Activated T-cell treated with anti-CD3 and anti-CD28 coated beads, Interleukin-2, amount 50 U/mL, for 48 hours (primary cell): ENCODE measurements around the gene SNAP23.
A peak's percentile ranks its signal among the peaks of the same experiment; 100 is the strongest.
"Not testable (repeated sequence)": the region's sequence is repeated elsewhere in the genome, so short reads cannot be mapped to it uniquely, and the experiment has no call there.

Experiments used
- DNase-seq, 2 experiments: peaks; one replicate each; pipeline ENCODE4 v3.0.0-alpha.2; 2020

The SNAP23 gene

DNA sequence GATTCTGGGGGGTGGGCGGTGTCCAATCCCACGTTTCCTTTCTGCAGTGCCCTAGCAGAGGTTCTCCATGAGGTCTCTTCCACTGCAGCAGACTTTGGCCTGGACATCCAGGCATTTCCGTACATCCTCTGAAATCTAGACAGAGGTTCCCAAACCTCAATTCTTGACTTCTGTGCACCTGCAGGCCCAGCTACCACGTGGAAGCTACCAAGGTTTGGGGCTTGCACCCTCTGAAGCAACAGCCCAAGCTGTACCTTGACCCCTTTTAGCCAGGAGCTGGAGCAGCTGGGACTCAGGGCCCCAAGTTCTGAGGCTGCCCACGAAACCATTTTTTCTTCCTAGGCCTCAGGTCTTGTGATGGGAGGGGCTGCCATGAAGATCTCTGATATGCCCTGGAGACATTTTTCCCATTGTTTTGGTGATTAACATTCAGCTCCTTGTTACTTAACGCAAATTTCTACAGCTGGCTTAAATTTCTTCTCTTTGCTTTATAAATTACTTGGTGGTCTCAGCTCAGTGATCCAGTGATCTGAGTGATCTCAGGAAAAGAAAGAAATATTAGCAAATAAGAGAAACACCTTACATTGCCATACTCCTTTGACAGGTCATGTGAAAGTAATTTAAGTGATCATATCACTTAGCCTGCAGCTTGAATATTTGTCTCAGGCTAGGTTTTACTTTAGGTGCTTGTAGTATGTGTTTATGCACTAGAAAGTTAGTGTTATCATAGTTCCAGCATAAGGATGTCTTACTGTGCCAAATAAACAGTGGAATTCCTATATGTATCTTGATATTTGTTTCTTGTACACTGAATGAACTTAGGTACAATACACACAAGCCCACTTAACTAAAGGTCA is 3.0 kb downstream of the SNAP23 start:
- no peak for DNase-seq

DNA sequence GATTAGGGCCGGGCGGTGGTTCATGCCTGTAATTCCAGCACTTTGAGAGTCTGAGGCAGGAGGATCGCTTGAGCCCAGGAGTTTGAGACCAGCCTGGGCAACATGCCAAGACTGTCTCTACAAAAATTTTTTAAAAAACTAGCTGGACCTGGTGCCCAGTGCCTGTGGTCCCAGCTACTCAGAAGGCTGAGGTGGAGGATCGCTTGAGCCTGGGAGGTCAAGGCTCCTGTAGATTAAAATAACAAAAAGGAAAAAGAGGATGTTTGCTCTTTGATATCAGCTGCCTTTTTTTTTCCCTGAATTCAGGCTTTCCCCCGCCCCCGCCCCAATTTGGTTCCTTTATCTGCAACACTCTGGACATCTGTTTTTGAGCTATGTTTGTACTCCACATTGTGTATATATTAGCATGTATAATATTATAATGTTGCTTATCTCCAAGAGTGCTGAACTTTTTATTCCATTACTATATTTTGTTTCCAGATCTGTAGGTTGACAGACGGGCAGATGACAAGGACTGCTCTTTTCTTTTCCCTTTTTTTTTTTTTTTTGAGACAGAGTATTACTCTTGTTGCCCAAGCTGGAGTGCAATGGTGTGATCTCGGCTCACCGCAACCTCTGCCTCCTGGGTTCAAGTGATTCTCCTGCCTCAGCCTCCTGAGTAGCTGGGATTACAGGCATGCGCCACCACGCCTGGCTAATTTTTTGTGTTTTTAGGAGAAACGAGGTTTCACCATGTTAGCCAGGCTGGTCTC is 4.6 kb downstream of the SNAP23 start:
- no peak for DNase-seq

DNA sequence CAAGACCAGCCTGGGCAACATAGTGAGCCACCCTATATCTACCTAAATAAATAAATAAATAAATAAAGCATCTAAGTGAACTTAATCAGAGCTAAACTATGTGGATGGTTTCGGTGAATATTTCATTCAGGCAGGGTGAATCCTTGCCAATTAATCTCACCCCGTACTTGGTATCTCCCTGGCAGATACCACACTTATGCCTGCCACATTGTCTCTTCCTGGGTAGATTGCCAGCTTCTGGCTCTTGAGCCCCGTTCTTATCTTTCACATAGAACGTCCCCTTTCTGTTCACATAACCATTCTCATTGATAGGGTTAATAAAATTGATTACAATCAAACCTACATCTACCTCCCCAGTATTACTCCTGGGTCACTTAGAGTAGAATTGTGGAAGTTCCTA is 7.0 kb downstream of the SNAP23 start:
- no peak for DNase-seq

DNA sequence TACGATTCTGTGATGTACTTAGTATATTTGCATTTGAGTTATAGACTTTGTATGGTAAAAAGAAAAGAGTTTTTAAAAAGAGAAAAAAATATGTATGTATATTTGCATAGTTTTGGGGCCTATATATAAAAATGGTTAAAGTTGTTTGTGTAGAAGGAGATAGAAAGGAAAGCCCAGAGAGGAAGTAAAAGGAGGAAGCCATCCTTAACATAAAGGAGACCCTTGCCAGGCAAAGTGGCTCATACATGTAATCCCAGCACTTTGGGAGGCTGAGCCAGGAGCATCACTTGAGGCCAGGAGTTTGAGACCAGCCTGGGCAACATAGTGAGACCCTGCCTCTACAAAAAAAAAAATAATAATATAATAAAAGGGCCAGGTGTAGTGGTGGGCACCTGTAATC is 8.4 kb downstream of the SNAP23 start:
- no peak for DNase-seq

DNA sequence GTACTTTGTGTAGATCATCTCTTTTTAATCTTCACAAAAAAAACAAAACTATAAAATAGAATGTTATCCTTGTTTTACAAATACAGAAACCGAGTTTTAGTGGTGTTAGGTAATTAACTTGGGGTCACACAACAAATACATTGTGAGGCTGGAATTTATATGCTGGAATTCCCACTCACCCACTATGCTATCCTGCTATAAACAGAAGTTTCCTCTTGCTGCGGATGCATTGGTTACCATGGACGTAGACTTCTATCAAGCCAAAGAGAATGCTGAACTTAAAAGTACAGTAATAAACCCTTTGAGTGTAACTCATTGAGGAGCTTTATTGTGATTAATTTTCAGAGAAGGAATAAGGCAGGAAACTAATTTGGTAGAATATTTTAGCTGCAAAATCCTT is 9.2 kb downstream of the SNAP23 start:
- DNase-seq: no peak

DNA sequence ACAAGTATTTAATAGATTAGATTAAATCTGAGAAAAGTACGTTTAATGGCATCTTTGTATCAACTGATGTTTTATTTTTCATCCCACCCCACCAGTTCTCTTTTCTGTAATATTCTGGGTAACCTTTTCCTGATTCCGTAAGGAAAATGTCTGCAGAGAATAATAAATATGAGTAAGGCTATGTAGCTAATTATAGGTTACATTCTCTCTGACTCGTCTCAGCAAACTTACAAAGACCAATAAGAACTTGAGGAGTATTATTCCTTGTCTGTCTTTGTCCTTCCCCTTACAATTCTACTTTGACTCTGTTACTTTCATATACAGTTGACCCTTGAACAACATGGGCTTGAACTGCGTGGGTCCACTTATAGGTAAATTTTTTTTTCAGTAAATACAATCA is 12.1 kb downstream of the SNAP23 start:
- no peak for DNase-seq

DNA sequence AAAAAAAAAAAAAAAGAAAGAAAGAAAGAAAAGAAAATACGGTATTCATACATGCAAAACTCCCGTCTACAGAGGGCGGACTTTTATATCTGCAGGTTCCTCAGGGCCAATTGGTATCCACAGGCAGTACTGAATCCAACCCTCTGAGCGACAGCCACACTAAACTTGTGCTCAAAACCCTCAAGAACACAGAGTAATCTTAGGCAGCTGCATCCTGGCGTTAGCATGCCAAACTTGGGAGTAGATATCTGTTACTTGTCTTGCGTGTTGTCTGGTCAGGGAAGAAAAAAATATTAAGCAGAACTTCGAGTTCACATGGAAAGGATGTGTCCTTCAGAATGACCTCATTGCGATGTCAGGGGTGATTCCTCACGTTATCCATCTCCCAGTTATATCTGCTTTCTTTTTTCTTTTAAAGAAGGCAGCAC is 12.8 kb downstream of the SNAP23 start:
- no peak for DNase-seq

DNA sequence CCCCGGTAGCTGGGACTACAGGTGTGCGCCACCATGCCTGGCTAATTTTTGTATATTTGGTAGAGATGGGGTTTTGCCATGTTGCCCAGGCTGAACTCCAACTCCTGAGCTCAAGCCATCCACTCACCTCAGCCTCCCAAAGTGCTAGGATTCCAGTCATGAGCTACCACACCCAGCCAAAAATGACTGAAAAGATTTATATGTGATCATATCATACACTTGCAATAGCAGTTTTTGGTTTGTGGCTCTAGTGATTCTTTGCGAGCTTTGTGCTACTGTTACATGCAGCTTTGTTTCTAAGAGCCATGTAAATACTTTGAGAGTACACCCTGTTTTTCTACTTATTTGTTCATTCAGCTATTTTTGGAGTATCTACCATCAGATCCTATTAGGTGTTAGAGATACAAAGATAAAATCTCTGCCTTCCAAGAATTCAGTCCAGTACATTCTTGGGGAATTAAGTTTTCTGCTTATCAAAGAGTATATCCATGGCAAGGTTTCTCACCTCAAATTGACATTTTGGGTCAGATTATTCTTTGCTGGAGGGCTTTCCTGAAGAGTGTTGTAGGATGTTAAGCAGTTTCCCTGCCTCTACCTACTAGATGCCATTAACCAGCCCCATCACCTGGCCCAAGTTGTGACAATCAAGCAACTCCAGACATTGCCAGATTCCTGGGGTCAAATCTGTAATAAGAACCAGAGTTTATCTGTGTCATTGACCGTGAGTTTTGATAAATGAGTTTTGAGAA is 15.0 kb downstream of the SNAP23 start:
- no peak for DNase-seq

DNA sequence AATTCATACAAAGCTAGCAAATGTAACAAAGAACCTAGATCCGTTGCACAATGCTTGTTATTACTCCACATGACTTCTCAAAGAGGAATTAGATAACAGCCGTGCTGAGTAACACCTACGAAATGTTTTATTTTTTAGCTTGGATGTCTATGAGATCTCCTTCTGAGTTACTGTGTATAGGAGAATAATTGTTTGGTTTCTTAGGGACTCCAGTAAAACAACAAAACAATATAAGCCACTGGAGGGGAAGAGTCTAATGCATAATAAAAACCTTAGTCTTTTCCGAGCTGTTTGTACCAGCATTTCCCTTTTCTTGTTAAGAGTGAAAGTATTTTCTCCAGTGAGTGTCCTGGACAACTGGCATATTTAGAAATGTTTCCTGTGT is 15.6 kb downstream of the SNAP23 start:
- DNase-seq: no peak

DNA sequence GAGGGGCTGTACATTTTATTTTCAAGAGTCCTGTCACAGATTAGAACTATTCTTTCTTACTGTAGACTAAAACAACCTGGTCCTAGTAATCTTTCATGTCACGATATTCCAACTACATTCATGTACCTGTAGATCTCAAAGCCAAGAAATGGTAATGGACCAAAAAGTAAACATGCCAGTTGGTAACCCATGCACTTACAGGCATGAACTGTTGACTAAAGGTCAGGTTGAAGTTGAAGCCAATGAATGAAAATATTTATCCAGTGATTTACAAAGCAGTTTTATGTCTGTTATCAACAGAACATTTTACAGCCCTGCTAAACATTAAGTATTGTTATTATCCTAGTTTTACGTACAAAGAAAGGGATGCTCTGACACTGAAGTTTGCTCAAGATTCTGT is 27.9 kb downstream of the SNAP23 start:
- no peak for DNase-seq

DNA sequence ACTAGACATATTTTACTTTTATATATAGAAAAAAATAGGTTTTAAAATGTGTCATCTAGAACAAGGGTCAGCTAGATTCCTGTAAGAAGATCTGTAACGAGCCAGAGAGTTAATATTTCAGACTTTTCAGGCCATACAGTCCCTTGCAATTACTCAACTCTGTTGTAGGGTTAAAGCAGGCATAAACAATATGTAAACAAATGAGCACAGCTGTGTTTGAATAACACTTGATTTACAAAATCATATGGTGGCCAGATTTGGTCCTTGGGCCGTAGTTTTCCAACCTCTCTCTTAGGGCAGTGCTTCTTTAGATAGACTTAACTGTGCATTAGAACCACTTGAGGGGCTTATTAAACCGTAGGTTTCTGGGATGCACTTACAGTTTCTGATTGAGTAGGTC is 33.5 kb downstream of the SNAP23 start:
- no peak for DNase-seq

DNA sequence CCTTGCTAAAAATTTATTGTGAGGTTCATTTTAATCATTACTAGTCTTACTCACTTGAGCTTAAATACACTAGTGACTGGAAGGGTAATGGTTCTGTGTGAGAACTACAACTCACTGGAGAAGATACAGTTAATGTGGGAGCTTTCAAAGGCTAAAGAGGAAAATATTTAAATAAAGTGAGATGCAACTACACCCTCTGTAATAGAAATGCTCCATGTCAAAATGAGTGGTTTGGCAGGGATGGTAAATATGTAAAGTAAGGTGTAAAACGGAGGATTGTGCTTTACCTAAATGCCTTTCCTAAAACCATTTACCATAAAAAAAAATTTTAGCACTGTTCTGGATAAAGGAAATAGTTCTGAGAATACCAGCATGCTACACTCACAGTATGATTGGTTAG is 37.8 kb downstream of the SNAP23 start:
- no peak for DNase-seq

DNA sequence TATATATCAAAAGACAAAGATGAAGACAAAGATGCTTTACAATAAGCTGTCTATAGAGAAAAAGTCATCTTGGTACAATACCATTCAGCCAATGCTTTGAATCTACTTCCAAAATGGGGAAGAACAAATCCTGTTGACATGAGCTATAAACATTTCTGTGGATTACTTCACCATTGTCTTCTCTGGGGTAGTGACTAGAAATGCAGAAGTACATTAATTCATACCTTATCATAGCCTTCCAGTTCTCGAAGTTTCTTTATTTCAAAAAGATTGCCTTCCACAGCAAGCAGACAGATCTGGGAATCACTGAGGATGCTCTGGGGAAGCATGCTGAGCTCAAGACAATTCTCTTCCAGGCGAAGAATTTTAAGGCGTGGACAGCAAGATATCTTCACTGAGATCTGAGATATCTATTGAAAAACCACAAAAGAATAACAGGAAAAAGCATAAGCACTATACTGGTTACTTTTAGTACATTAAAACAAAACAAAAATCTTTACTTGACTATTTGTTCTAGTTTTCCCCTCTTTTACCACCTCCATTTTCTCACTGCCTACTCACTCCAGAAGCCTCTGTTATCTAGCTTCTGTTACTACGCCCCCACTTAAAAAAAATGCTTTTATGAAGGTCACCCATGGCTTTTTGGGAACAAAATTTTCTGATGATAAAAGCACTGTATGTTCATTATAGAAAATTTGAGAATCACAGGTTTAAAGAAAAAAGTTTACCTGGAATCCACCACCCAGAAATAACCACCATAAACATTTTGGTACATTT is 49.6 kb downstream of the SNAP23 start:
- DNase-seq: no peak

DNA sequence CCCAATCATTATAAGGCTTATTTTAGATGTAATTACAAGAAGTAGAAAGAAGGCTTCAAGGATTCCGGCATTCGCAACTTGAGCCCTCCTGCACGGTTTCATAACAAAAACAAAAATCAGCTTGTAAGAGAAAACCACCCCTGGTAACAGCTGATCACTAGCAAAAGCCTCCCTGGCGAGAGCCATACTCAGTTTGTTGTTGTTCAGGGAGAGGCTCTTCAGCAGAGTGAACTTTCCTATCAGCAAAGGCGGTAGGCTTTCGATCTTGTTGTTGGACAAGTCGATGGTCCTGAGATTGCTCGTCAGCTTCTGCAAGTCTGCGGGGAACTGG is 52.4 kb downstream of the SNAP23 start:
- DNase-seq: no peak

DNA sequence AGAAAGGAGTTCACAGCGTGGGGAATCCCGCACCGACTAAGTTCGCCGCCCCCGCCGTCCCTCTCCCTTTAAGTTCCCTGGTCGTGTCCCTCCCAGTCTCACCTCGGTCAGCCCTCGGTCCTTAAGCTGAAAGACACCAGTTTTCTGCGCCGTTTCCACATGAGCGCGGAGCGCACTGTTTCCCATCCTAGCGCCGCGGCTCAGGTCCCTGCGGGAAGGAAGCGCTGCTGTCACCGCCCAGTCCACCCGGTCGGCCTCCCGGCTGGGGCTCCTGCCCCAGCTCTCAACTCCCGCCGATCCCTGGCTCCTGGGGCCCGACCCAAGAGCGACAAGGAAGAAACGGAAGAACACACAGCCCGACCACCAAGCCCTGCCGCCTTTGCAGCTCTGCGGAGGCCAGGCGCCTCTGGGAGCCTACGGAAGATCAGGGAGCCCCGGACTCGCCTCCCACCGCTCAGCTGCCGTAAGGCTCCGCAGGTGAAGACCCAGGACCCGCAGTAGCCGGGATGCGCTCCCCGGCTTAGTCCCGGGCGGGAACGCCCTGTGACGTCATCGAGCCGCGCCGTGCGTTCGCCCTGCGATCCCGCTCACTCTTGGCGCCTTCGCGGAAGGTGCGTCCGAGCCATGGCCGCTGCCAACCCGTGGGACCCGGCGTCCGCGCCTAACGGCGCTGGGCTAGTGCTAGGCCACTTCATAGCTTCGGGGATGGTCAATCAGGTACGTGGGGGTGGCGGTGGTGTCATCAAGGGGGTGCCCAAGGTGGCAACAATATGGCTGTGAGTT is 53.0 kb downstream of the SNAP23 start, which contains the start of the genes HAUS2 and LRRC57:
HAUS2 (plus strand) TSS at position 590 of the 783 bp plus-strand sequence; CDS start at position 625, 35 bp downstream.
LRRC57 (minus strand) TSS at position 545 of the 783 bp plus-strand sequence; CDS start at position 186, 359 bp downstream.
- peak; percentile 94 for DNase-seq

DNA sequence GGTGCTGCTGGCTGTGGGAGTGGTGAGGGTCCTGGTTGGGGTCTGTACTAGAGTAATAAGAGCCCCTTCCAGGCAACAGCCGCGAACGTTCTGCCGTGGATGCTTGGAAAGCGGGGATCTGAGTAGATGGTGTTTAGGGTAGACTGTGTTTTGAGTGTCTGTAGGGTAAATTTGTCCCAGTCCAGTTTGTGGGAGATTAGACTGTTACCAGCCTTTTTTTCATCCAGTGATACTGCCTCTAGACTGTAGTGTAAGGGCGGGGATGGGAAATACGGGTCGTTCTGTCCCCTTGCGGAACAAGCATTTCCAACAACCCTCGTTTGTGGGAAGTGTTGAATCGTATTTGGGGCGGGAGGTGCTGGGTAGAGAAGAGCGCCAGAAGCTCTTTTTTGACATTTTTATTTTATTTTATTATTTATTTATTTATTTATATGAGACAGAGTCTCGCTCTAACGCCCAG is 53.6 kb downstream of the SNAP23 start:
- DNase-seq: no peak

DNA sequence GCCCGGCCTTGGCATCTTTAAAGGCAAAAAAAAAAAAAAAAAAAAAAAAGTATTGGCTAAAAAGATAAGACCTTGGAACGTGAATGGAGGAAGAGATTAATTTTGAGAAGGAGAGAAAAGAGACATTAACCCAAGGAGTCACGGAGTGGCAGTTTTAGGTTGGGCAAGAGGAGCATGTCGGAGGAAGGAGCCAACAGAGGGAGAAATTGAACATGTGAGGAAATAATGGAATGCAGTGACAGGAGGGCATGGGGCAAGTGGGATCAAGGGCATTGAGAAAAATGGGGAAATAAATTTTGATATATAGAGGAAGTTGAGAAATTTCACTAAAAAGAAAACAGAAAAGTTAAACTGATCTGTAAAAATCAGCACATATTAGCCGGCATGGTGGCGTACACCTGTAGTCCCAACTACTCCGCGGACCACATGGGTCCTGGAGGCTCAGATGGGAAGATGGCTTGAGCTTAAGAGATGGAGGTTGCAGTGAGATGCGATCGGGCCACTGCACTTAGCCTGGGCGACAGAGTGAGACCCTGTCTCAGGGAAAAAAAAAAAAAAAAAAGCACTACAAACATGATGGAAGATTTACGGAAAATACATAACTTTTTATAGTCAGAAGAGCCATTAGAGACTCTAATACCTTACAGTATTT is 54.4 kb downstream of the SNAP23 start:
- no peak for DNase-seq

DNA sequence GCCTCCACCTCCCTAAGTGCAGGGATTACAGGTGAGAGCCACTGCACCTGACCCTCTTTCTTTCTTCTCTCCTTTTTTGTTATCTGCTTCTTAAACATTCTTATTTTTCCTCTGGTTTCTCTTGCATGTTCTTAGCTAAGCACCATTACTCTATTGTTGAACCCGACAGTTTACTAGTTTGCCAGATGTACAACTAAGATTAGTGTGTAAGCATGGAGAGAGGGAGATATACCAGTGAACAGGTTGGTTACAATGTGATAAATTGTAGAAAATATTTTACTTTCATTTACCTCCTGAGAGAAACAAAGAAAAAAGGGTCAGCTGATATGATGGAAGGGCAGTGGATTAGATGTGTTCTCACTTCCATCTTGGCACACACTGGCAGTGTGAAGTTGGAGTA is 58.1 kb downstream of the SNAP23 start:
- no peak for DNase-seq

DNA sequence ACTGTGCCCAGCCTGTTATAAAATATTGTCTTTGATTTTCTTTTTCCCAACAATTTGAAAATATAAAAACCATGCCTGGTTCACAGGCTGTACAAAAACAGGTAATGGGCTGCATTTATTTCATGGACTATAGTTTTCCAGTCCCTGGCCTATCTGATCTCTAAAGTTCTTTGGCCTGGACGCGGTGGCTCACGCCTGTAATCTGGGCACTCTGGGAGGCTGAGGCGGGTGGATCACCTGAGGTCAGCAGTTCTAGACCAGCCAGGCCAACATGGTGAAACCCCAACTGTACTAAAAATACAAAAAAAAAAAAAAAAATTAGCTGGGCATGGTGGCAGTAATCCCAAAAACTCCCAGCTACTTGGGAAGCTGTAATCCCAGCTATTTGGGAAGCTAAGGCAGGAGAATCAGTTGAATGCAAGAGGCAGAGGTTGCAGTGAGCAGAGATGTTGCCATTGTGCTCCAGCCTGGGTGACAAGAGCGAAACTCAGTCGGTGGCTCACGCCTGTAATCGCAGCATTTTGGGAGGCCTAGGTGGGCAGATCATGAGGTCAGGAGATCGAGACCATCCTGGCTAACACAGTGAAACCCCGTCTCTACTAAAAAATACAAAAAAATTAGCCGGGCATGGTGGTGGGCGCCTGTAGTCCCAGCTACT is 61.2 kb downstream of the SNAP23 start:
- not testable (repeated sequence) for DNase-seq

DNA sequence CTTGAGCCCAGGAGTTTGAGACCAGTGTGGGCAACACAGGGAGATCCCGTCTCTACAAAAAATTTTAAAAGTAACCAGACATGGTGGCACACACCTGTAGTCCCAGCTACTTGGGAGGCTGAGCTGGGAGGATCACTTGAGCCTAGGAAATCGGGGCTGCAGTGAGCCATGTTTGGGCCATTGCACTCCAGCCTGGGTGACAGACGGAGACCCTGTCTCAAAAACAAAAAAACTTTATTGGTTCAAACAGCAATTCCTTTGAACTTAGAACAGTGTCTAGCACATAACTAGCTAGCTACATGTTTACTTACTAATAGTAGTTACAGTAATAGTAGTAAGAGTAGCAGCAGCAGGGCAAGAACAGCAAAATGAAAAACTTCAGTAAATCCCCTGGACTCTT is 63.3 kb downstream of the SNAP23 start:
- DNase-seq: no peak
